Sigmoid colon (tissue), 7 donors: Measurements from ENCODE around the gene DDX28. TPM values are rescaled to one million over a fixed set of nuclear protein-coding genes. Genes with fewer than 3 reads are reported as not detected.

Experiments used
- DNase-seq: peaks from one replicate; pipeline ENCODE4 v3.0.0-alpha.2; 2019
- H3K27ac ChIP-seq, 4 donors: fragments of 200-600 bp; sonication (generic); one replicate each; pipeline ENCODE4 v1.5.1; 2016 to 2019; ENCODE audit warnings: mild to moderate bottlenecking in 1 of 4
- H3K27me3 ChIP-seq, 3 donors: fragments of 200-600 bp; sonication (generic); one replicate each; pipeline ENCODE4 v1.5.1; 2019; ENCODE audit warnings: mild to moderate bottlenecking in 1 of 3
- H3K36me3 ChIP-seq, 4 donors: fragments of 200-600 bp; sonication (generic); one replicate each; pipeline ENCODE4 v1.5.1; 2016 to 2019
- H3K4me1 ChIP-seq, 4 donors: fragments of 200-600 bp; sonication (generic); one replicate each; pipeline ENCODE4 v1.5.1; 2017 to 2019
- H3K4me3 ChIP-seq, 4 donors: fragments of 200-600 bp; sonication (generic); one replicate each; pipeline ENCODE4 v1.5.1; 2017 to 2019; ENCODE audit warnings: mild to moderate bottlenecking in 2 of 4, moderate library complexity in 1 of 4
- H3K9me3 ChIP-seq, 4 donors: fragments of 200-600 bp in 3 of 4; sonication (generic) in 3 of 4; one replicate each; pipeline versions ENCODE4 v1.5.1 to v1.6.1; 2013 to 2019
- EP300 ChIP-seq, 4 donors: sonication (generic); formaldehyde crosslinking; IDR thresholded peaks; one replicate each; pipeline ENCODE4 v1.6.1; 2017; ENCODE audit warnings: antibody characterized with exemption in 4 of 4
- POLR2A ChIP-seq, 2 donors: fragments of 450-650 bp; IDR thresholded peaks; one replicate each; pipeline ENCODE4 v1.6.1; 2016; ENCODE audit warnings: antibody characterized with exemption in 2 of 2, mild to moderate bottlenecking in 2 of 2, moderate library complexity in 2 of 2
- POLR2AphosphoS5 ChIP-seq, 4 donors: sonication (generic); formaldehyde crosslinking; IDR thresholded peaks; one replicate each; pipeline ENCODE4 v1.6.1; 2017; ENCODE audit warnings: antibody characterized with exemption in 4 of 4
- WGBS, 2 donors: extraction: QIAGEN DNeasy Blood & Tissue Kit; methylation state at CpG; one replicate each; pipeline ENCODE4 v1.1.7; 2013; 5-methylcytosine and 5-hydroxymethylcytosine counted together
- intact Hi-C: fragments of 100-400 bp; cut with DNase I; formaldehyde crosslinking; loops from one replicate; pipeline ENCODE4 v1.15.1; 2023
- polyA plus RNA-seq, 3 donors: library from polyadenylated mRNA; stranded (reverse); fragments of 200-250 nt; gene quantifications; one replicate each; pipeline ENCODE4 v1.2.3, GENCODE V29; 2013
- total RNA-seq, 4 donors: library from RNA; depleted of rRNA; stranded (reverse); fragments of >200 nt; gene quantifications; one replicate each; pipeline ENCODE4 v1.1.0, GENCODE V29; 2016
- TF ChIP-seq, protein P1 (sequence below), 4 experiments: fragments of 450-650 bp in 3 of 4; fragments of 200-600 bp in 1 of 4; IDR thresholded peaks; one replicate each; pipeline ENCODE4 v1.5.1; 2016 to 2019; ENCODE audit warnings: antibody characterized with exemption in 4 of 4, mild to moderate bottlenecking in 3 of 4, moderate library complexity in 2 of 4
- donor health status: healthy with polysubstance abuse.
- donor health status: Bipolar disorder and iron deficiency.
- donor health status: healthy.

DDX28 gene
- total and polyA plus RNA-seq, 7 donors, result 3.0 to 12.8 (median 5.2) TPM

DNA sequence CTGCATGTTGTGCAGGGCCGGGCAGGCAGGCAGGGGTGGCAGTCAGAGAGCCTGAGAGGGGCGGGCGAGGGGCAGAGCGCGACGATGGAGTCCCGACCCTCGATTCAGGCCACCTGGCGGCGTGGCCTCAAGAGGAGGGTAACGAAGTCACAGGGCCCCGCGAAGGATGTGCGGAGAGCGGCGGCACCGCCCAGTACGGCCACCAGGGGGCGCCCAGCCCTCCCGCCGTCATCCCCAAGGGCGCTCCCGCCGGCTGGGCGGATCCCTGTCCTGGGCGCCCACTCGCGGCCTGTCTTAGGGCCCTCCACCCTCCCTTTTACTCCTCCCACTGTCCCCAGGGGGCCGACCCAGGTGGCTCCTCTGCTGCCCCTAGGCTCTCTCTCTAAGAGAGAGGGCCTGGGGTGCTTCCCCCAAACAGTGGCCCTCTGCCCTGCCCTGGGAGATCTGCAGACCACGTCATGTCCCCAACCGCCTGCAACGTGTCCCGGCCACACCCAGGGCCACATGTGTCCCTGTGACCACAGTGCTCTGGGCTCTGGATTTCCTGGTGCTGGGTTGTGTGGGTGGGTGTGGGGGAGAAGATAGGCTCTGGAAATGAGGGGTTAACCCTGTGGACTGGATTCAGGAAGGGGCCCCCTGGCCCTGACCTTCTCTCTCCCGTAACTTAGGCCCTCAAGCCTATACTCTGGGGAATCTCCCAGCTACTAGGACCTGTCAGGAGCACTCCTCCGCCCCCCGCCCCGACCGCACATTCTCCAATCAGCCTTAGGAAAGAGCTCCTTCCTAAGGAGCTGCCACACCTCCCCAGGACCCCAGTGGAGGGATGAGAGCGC lies 29.6 kb downstream of the DDX28 start:
- peak; percentile 90 for DNase-seq

DNA sequence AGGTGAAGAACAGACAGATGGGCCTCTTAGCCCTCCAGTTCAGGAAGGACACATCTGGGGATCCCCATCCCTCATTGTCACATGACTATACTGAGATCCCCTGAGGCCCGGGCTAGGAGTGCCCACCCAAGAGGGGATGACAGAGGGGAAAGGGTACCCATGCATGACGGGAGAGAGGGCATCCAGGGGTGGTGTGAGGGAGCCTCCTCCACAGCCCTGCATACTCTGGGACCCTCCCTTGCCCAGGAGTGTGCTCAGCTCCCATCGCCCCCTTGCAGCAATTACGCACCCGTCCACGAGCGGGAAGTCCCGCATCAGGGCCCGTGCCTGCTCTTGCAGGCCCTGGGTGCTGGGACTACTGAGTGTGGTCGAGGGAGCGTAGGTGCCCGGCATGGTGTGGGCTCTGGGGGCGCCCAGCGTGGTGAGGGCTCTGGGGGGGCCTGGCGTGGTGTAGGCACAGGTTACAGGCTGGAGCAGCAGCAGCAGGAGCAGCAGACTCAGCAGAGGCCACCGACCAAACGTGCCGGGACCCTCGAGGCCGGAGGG lies 30.3 kb downstream of the DDX28 start:
- peak overlapping the region in 2 of 4 donors; percentile 41 to 42 for H3K4me3 ChIP-seq
- intact Hi-C loops, result loop anchor here (1.0 to 5.0 kb wide), 2 partner anchors 50 to 236 kb away; no protein-coding TSS in a partner anchor

More for the DNA sequence above, 29.6 kb downstream of the DDX28 start:
- intact Hi-C loops, result loop anchor here (1.0 to 5.0 kb wide), 2 partner anchors 49 to 235 kb away; no protein-coding TSS in a partner anchor
- Histone ChIP-seq H3K9me3 (no peaks in the 10 kb centered on the region), H3K4me1 (peaks cover 0 to 12% (median 11%) of the 10 kb centered on the region in 4 donors), H3K36me3 (no peaks in the 10 kb centered on the region), H3K27me3 (no peaks in the 10 kb centered on the region), H3K4me3 (peak overlapping the region in 3 of 4 donors; percentile 25 to 42 (median 41)), H3K27ac (peak overlapping the region; percentile 46 to 60 (median 48))
- peak in 1 of 4 donors; percentile 19 for TF ChIP-seq POLR2AphosphoS5 (IDR thresholded peaks at IDR 0.05)
- no peak for TF ChIP-seq POLR2A (IDR thresholded peaks at IDR 0.05)
- TF ChIP-seq EP300 (IDR thresholded peaks at IDR 0.05), result no peak
- TF ChIP-seq, protein P1, sequence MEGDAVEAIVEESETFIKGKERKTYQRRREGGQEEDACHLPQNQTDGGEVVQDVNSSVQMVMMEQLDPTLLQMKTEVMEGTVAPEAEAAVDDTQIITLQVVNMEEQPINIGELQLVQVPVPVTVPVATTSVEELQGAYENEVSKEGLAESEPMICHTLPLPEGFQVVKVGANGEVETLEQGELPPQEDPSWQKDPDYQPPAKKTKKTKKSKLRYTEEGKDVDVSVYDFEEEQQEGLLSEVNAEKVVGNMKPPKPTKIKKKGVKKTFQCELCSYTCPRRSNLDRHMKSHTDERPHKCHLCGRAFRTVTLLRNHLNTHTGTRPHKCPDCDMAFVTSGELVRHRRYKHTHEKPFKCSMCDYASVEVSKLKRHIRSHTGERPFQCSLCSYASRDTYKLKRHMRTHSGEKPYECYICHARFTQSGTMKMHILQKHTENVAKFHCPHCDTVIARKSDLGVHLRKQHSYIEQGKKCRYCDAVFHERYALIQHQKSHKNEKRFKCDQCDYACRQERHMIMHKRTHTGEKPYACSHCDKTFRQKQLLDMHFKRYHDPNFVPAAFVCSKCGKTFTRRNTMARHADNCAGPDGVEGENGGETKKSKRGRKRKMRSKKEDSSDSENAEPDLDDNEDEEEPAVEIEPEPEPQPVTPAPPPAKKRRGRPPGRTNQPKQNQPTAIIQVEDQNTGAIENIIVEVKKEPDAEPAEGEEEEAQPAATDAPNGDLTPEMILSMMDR (IDR thresholded peaks at IDR 0.05), result peak; percentile 93 to 100 (median 94)
- 11 to 13% methylated on average over 39 of the region's 39 CpGs for whole genome bisulfite sequencing, 2 donors

DNA sequence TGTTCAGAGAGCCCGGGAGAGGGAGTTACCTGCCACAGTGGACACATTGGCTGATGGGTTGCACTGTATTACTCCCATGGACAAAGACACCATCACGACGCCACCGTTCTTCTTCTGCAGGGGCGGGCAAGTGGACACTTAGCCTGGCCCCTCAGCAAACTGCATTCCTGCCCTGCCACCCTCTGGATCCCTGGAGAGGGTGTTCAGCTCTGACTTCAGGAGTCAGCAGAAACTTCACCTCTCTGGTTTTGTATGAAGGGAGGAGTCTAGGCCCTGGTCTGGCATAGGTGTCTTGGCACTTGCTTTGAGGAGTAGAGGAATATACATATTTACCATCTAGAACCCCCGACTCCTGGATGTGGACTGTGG lies 33.0 kb downstream of the DDX28 start:
- H3K36me3 ChIP-seq, result no peaks in the 10 kb centered on the region
- H3K27me3 ChIP-seq, result no peaks in the 10 kb centered on the region
- peaks cover 0 to 12% (median 11%) of the 10 kb centered on the region in 4 donors for H3K4me1 ChIP-seq
- H3K9me3 ChIP-seq, result no peaks in the 10 kb centered on the region
- no peak overlapping the region for H3K4me3 ChIP-seq
- intact Hi-C loops, result loop anchor here (5.0 kb wide), 1 partner anchor 52 kb away; no protein-coding TSS in a partner anchor
- DNase-seq, result no peak
- TF ChIP-seq, protein P1 (IDR thresholded peaks at IDR 0.05), result no peak
- TF ChIP-seq EP300 (IDR thresholded peaks at IDR 0.05) (no peak), POLR2AphosphoS5 (IDR thresholded peaks at IDR 0.05) (no peak), POLR2A (IDR thresholded peaks at IDR 0.05) (no peak)
- no peak overlapping the region for H3K27ac ChIP-seq
- WGBS, 2 donors, result 88 to 91% methylated on average over 6 of the region's 6 CpGs

More for the DNA sequence above, 30.3 kb downstream of the DDX28 start:
- no peak for DNase-seq
- TF ChIP-seq, protein P1 (IDR thresholded peaks at IDR 0.05), result no peak
- no peak for TF ChIP-seq POLR2A (IDR thresholded peaks at IDR 0.05)
- no peak for TF ChIP-seq POLR2AphosphoS5 (IDR thresholded peaks at IDR 0.05)
- no peak for TF ChIP-seq EP300 (IDR thresholded peaks at IDR 0.05)
- Histone ChIP-seq H3K9me3 (no peaks in the 10 kb centered on the region), H3K36me3 (no peaks in the 10 kb centered on the region), H3K27me3 (no peaks in the 10 kb centered on the region), H3K4me1 (peaks cover 0 to 12% (median 11%) of the 10 kb centered on the region in 4 donors), H3K27ac (peak overlapping the region in 2 of 4 donors; percentile 48 to 60)
- WGBS, 2 donors, result 68 to 78% methylated on average over 20 of the region's 20 CpGs

DNA sequence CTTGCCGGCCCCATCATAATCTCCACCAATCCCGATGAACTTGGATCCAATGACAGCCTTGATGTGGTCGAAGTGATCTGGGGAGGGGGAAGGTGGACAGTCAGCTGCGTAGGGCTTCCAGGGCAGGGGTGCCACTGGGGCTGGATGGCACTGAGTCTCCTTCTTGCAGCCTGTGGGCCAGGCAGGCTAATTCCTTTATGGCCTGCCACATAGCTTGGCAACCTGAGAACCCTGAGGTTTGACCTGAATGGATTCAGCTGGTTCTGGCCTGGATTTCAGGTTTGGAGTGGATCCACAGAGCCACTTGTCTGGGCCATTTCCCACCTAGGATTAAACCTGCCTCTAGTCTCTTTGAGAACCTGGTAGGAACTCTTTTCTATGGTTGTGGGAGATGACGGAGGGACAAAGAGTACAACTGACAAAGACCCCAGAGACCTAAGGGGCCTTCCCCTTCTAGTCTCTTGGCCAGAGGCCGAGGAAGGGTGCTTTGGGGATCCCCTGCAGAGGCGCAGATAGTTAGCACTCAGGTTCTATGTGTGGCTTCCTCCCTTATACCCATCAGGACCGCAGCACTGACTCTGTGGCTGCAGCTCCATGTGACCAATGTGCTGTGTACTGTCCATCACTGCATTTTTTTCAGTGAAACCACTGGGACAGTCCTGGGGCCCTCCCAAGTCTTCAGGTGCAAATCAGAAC lies 33.6 kb downstream of the DDX28 start:
- Histone ChIP-seq H3K36me3 (no peaks in the 10 kb centered on the region), H3K27ac (no peak overlapping the region), H3K27me3 (no peaks in the 10 kb centered on the region), H3K4me3 (no peak overlapping the region), H3K9me3 (no peaks in the 10 kb centered on the region), H3K4me1 (peaks cover 0 to 12% (median 11%) of the 10 kb centered on the region in 4 donors)
- no peak for DNase-seq
- 84 to 88% methylated on average over 8 of the region's 8 CpGs for WGBS, 2 donors
- intact Hi-C loops, result loop anchor here (5.0 kb wide), 1 partner anchor 53 kb away; no protein-coding TSS in a partner anchor
- TF ChIP-seq POLR2AphosphoS5 (IDR thresholded peaks at IDR 0.05) (no peak), POLR2A (IDR thresholded peaks at IDR 0.05) (no peak), EP300 (IDR thresholded peaks at IDR 0.05) (no peak)
- TF ChIP-seq, protein P1 (IDR thresholded peaks at IDR 0.05), result no peak
